ENCODE results near the gene GOT2. TPM values are rescaled to one million over a fixed set of nuclear protein-coding genes. Genes with fewer than 3 reads are reported as not detected.
A peak's percentile ranks its signal among the peaks of the same experiment; 100 is the strongest.

The GOT2 gene
- total RNA-seq, 1 experiment from 2014 or later, result 64.0 TPM

GRCh38 chr16:58756650-58757332, 22.7 kb upstream of the GOT2 start:
- no peaks in the 10 kb centered on the region for H3K36me3 ChIP-seq (ENCODE audit: control insufficient read depth, insufficient read depth, low read length)
- intact Hi-C loops (cut with micrococcal nuclease; ENCODE audit: unreplicated experiment) (loop anchor here (5.0 kb wide), 2 partner anchors 79 to 244 kb away; no protein-coding TSS in a partner anchor), in situ Hi-C loops (cut with HindIII; ENCODE audit: low pct_unique_long_range_greater_than_20kb, low sequenced_read_pairs) (no loop called here)
- H3K4me3 ChIP-seq (ENCODE audit: low read depth in 2 of 2, low read length in 2 of 2), result no peak overlapping the region
- H3K9me3 ChIP-seq (ENCODE audit: control insufficient read depth, insufficient read depth, low read depth, low read length), result no peaks in the 10 kb centered on the region
- no peak overlapping the region for H3K27ac ChIP-seq (ENCODE audit: low read length)
- POLR2A ChIA-PET, result no interaction called here
- CTCF ChIA-PET, result interaction anchor here (0.8 to 1.2 kb wide), 5 partner anchors 64 to 420 kb away, joined by 3 to 13 read pairs (median 4); partner anchors contain the start of gene SLC38A7
- DNase-seq (ENCODE audit: low read depth, low spot score) (no peak), ATAC-seq (no peak)
- TF ChIP-seq CTCF (IDR thresholded peaks at IDR 0.05), result peak; percentile 50
- TF ChIP-seq TCF7L2 (IDR thresholded peaks at IDR 0.05; ENCODE audit: low read depth, low read length), result no peak
- no peaks in the 10 kb centered on the region for H3K4me1 ChIP-seq (ENCODE audit: control insufficient read depth, insufficient read depth, low read length)
- BruUV-seq (replicated peaks), result no TSS peak
- no peaks in the 10 kb centered on the region; the same call in 1 of the 2 replicates for H3K27me3 ChIP-seq (ENCODE audit: control insufficient read depth, insufficient read depth, low read length)

GRCh38 chr16:58755989-58756649, 22.0 kb upstream of the GOT2 start:
- DNase-seq (ENCODE audit: low read depth, low spot score) (peak; percentile 43), ATAC-seq (peak; percentile 98)
- Histone ChIP-seq H3K27me3 (ENCODE audit: control insufficient read depth, insufficient read depth, low read length) (no peaks in the 10 kb centered on the region; the same call in 1 of the 2 replicates), H3K4me1 (ENCODE audit: control insufficient read depth, insufficient read depth, low read length) (no peaks in the 10 kb centered on the region), H3K36me3 (ENCODE audit: control insufficient read depth, insufficient read depth, low read length) (no peaks in the 10 kb centered on the region), H3K27ac (ENCODE audit: low read length) (no peak overlapping the region), H3K4me3 (ENCODE audit: low read depth in 2 of 2, low read length in 2 of 2) (no peak overlapping the region), H3K9me3 (ENCODE audit: control insufficient read depth, insufficient read depth, low read depth, low read length) (no peaks in the 10 kb centered on the region)
- BruUV-seq (replicated peaks), result no TSS peak
- in situ Hi-C loops (cut with HindIII; ENCODE audit: low pct_unique_long_range_greater_than_20kb, low sequenced_read_pairs) (no loop called here), intact Hi-C loops (cut with micrococcal nuclease; ENCODE audit: unreplicated experiment) (loop anchor here (5.0 kb wide), 2 partner anchors 79 to 244 kb away; no protein-coding TSS in a partner anchor)
- POLR2A ChIA-PET, result no interaction called here
- TF ChIP-seq SIN3A (IDR thresholded peaks at IDR 0.05; ENCODE audit: borderline replicate concordance, insufficient read depth, low read depth, low read length), result no peak
- TF ChIP-seq CTCF (IDR thresholded peaks at IDR 0.05), result peak; percentile 84
- CTCF ChIA-PET, result interaction anchor here (0.6 to 1.2 kb wide), 8 partner anchors 32 to 419 kb away, joined by 3 to 13 read pairs (median 4); partner anchors contain the start of gene SLC38A7

- no TSS peak for BruUV-seq (replicated peaks)
- CTCF ChIA-PET, result no interaction called here
These were observed 19.6 kb upstream of the GOT2 start for GRCh38 chr16:58753711-58754134.

More at GRCh38 chr16:58753711-58754134, 19.6 kb upstream of the GOT2 start:
- TF ChIP-seq POLR2AphosphoS5 (IDR thresholded peaks at IDR 0.05; ENCODE audit: low read depth, low read length), result no peak
- intact Hi-C loops (cut with micrococcal nuclease; ENCODE audit: unreplicated experiment) (no loop called here), in situ Hi-C loops (cut with HindIII; ENCODE audit: low pct_unique_long_range_greater_than_20kb, low sequenced_read_pairs) (no loop called here)
- H3K4me1 ChIP-seq (ENCODE audit: control insufficient read depth, insufficient read depth, low read length), result no peaks in the 10 kb centered on the region
- H3K4me3 ChIP-seq (ENCODE audit: low read depth in 2 of 2, low read length in 2 of 2), result no peak overlapping the region
- ATAC-seq (no peak), DNase-seq (ENCODE audit: low read depth, low spot score) (no peak)
- H3K27ac ChIP-seq (ENCODE audit: low read length), result no peak overlapping the region
- H3K36me3 ChIP-seq (ENCODE audit: control insufficient read depth, insufficient read depth, low read length), result no peaks in the 10 kb centered on the region
- no peaks in the 10 kb centered on the region; the same call in 1 of the 2 replicates for H3K27me3 ChIP-seq (ENCODE audit: control insufficient read depth, insufficient read depth, low read length)
- no peaks in the 10 kb centered on the region for H3K9me3 ChIP-seq (ENCODE audit: control insufficient read depth, insufficient read depth, low read depth, low read length)
- POLR2A ChIA-PET, result no interaction called here

Measured in Panc1 (cell line).